Measurements from ENCODE around the gene TFCP2L1.
"Not testable (repeated sequence)": the region's sequence is repeated elsewhere in the genome, so short reads cannot be mapped to it uniquely, and the experiment has no call there.

TFCP2L1 gene

GRCh38 chr2:121242175-121242875 lies 42.7 kb downstream of the TFCP2L1 start:
- no peak for DNase-seq

- no peak for DNase-seq
These were observed 43.5 kb downstream of the TFCP2L1 start for GRCh38 chr2:121241466-121241865.

GRCh38 chr2:121240436-121240835 lies 44.6 kb downstream of the TFCP2L1 start:
- no peak for DNase-seq

- DNase-seq: no peak
These were observed 45.0 kb downstream of the TFCP2L1 start for GRCh38 chr2:121239969-121240368.

GRCh38 chr2:121239471-121239870 lies 45.5 kb downstream of the TFCP2L1 start:
- no peak for DNase-seq

GRCh38 chr2:121238828-121239227 lies 46.2 kb downstream of the TFCP2L1 start:
- no peak for DNase-seq

- peak; percentile 62 for DNase-seq
These were observed 46.9 kb downstream of the TFCP2L1 start for GRCh38 chr2:121237980-121238665.

GRCh38 chr2:121237336-121237979 lies 47.5 kb downstream of the TFCP2L1 start:
- no peak for DNase-seq

- no peak for DNase-seq
These were observed 48.3 kb downstream of the TFCP2L1 start for GRCh38 chr2:121236650-121237180.

- no peak for DNase-seq
These were observed 48.8 kb downstream of the TFCP2L1 start for GRCh38 chr2:121236101-121236640.

GRCh38 chr2:121235542-121235941 lies 49.5 kb downstream of the TFCP2L1 start:
- DNase-seq: no peak

GRCh38 chr2:121234791-121235190 lies 50.2 kb downstream of the TFCP2L1 start:
- DNase-seq: no peak

GRCh38 chr2:121234144-121234543 lies 50.9 kb downstream of the TFCP2L1 start:
- no peak for DNase-seq

GRCh38 chr2:121233486-121234110 lies 51.4 kb downstream of the TFCP2L1 start:
- no peak for DNase-seq

GRCh38 chr2:121232626-121233265 lies 52.3 kb downstream of the TFCP2L1 start:
- DNase-seq: no peak

- DNase-seq: no peak
These were observed 53.5 kb downstream of the TFCP2L1 start for GRCh38 chr2:121231385-121232000.

- DNase-seq: no peak
These were observed 56.5 kb downstream of the TFCP2L1 start for GRCh38 chr2:121228521-121228920.

- DNase-seq: not testable (repeated sequence)
These were observed 57.4 kb downstream of the TFCP2L1 start for GRCh38 chr2:121227381-121228144.

- not testable (repeated sequence) for DNase-seq
These were observed 59.3 kb downstream of the TFCP2L1 start for GRCh38 chr2:121225681-121226080.

- no peak for DNase-seq
These were observed 64.0 kb downstream of the TFCP2L1 start for GRCh38 chr2:121220995-121221394.

GRCh38 chr2:121219866-121220265 lies 65.1 kb downstream of the TFCP2L1 start:
- DNase-seq: no peak
